IMR-90 (cell line): Measurements from ENCODE around the gene ELMO1. TPM values are rescaled to one million over a fixed set of nuclear protein-coding genes. Genes with fewer than 3 reads are reported as not detected.

ENCODE experiments used
- ATAC-seq: fragments of 200-7000 bp; cut with Tn5 transposase; 2 replicates; pipeline ENCODE4 v1.9.1; 2020; ENCODE audit warnings: low read depth, mild to moderate bottlenecking, moderate library complexity
- BruUV-seq: library from RNA; stranded (reverse); fragments of 400-500 nt; replicated peaks from 2 replicates; lab custom pipeline; 2021; lab: Mats Ljungman, UMichigan
- CTCF ChIA-PET: fragments of 300-600 bp; formaldehyde crosslinking; extraction: SDS; loops from one replicate; lab custom pipeline; 2021; ENCODE audit warnings: antibody characterized with exemption; lab: Yijun Ruan, JAX
- POLR2A ChIA-PET: fragments of 300-600 bp; sonication (Branson Sonifier 250); formaldehyde crosslinking; loops from one replicate; lab custom pipeline; 2022; ENCODE audit warnings: antibody characterized with exemption; ENCODE audit not compliant: unreplicated experiment; lab: Charles Lee
- DNase-seq: peaks from one replicate; pipeline ENCODE4 v3.0.0; 2013
- H2AFZ ChIP-seq: replicated peaks from 2 replicates; pipeline ENCODE3; 2013; ENCODE audit warnings: low read length, mild to moderate bottlenecking; ENCODE audit not compliant: poor library complexity
- H2AK5ac ChIP-seq: 2 replicates; pipeline ENCODE4 v1.6.1; 2013; ENCODE audit warnings: low read depth, low read length, inconsistent platforms
- H2AK9ac ChIP-seq: replicated peaks from 2 replicates; pipeline ENCODE3; 2013; ENCODE audit warnings: mild to moderate bottlenecking, low read depth, low read length, moderate library complexity; ENCODE audit not compliant: poor library complexity
- H2BK120ac ChIP-seq: 2 replicates; pipeline ENCODE4 v1.6.1; 2013; ENCODE audit warnings: low read depth, low read length, inconsistent platforms
- H2BK15ac ChIP-seq: 3 replicates; pipeline ENCODE4 v1.6.1; 2013; ENCODE audit warnings: low read depth, low read length, inconsistent platforms
- H2BK20ac ChIP-seq: 2 replicates; pipeline ENCODE4 v1.6.1; 2013; ENCODE audit warnings: low read depth, mild to moderate bottlenecking, inconsistent platforms, low read length, moderate library complexity
- H2BK5ac ChIP-seq: 2 replicates; pipeline ENCODE4 v1.6.1; 2013; ENCODE audit warnings: mild to moderate bottlenecking, low read depth, low read length, inconsistent platforms; ENCODE audit not compliant: poor library complexity, severe bottlenecking
- H3K14ac ChIP-seq: replicated peaks from 2 replicates; pipeline ENCODE4 v1.6.1; 2013; ENCODE audit warnings: low read depth, low read length, inconsistent platforms
- H3K18ac ChIP-seq: 2 replicates; pipeline ENCODE4 v1.6.1; 2013; ENCODE audit warnings: low read depth, low read length, control low read depth
- H3K23ac ChIP-seq: 2 replicates; pipeline ENCODE4 v1.6.1; 2013; ENCODE audit warnings: low read depth, low read length, inconsistent platforms
- H3K27ac ChIP-seq: 2 replicates; pipeline ENCODE4 v1.5.1; 2013; ENCODE audit warnings: mild to moderate bottlenecking, control low read depth, low read length; ENCODE audit not compliant: insufficient read depth
- H3K27me3 ChIP-seq: 2 replicates; pipeline ENCODE4 v1.6.1; 2013; ENCODE audit warnings: low read length; ENCODE audit not compliant: control insufficient read depth, insufficient read depth
- H3K36me3 ChIP-seq: 2 replicates; pipeline ENCODE4 v1.6.1; 2013; ENCODE audit warnings: low read length, mixed read lengths; ENCODE audit not compliant: control insufficient read depth, insufficient read depth
- H3K4ac ChIP-seq: 2 replicates; pipeline ENCODE4 v1.6.1; 2013; ENCODE audit warnings: low read depth, low read length, inconsistent platforms
- H3K4me1 ChIP-seq: 2 replicates; pipeline ENCODE4 v1.6.1; 2013; ENCODE audit warnings: low read length, mixed read lengths; ENCODE audit not compliant: control insufficient read depth, insufficient read depth
- H3K4me2 ChIP-seq: 2 replicates; pipeline ENCODE4 v1.6.1; 2013; ENCODE audit warnings: low read depth, mild to moderate bottlenecking, control low read depth, low read length, moderate library complexity
- H3K4me3 ChIP-seq: 2 replicates; pipeline ENCODE4 v1.5.1; 2013; ENCODE audit warnings: low read depth, mild to moderate bottlenecking, control low read depth, low read length, moderate library complexity; ENCODE audit not compliant: insufficient read depth
- H3K56ac ChIP-seq: 2 replicates; pipeline ENCODE4 v1.6.1; 2013; ENCODE audit warnings: low read length, inconsistent platforms; ENCODE audit not compliant: insufficient read depth; ENCODE audit errors: extremely low read depth
- H3K79me1 ChIP-seq, 2 experiments: 2 replicates each; pipeline ENCODE4 v1.6.1; 2013; ENCODE audit warnings: low read length in 2 of 2, inconsistent platforms in 1 of 2, low read depth in 1 of 2
- H3K9ac ChIP-seq: 2 replicates; pipeline ENCODE4 v1.6.1; 2013; ENCODE audit warnings: low read depth, low read length, control low read depth
- H3K9me1 ChIP-seq: 2 replicates; pipeline ENCODE4 v1.6.1; 2013; ENCODE audit warnings: low read length, inconsistent platforms; ENCODE audit not compliant: insufficient read depth
- H3K9me3 ChIP-seq: 2 replicates; pipeline ENCODE4 v1.6.1; 2013; ENCODE audit warnings: low read length; ENCODE audit not compliant: control insufficient read depth, insufficient read depth
- H4K20me1 ChIP-seq: 2 replicates; pipeline ENCODE4 v1.6.1; 2013; ENCODE audit warnings: low read length, inconsistent platforms; ENCODE audit not compliant: insufficient read depth
- H4K5ac ChIP-seq: 2 replicates; pipeline ENCODE4 v1.6.1; 2013; ENCODE audit warnings: mild to moderate bottlenecking, low read depth, low read length, control low read depth
- H4K8ac ChIP-seq, 2 experiments: 2 replicates each; pipeline ENCODE4 v1.6.1; 2013; ENCODE audit warnings: low read depth in 2 of 2, low read length in 2 of 2, control low read depth in 1 of 2, inconsistent platforms in 1 of 2
- H4K91ac ChIP-seq: 2 replicates; pipeline ENCODE4 v1.6.1; 2013; ENCODE audit warnings: low read depth, low read length, inconsistent platforms; ENCODE audit not compliant: insufficient read depth
- CHD1 ChIP-seq: IDR thresholded peaks from 2 replicates; pipeline ENCODE4 v1.6.1; 2012; ENCODE audit warnings: low read depth, low read length, improper control_type of control experiment
- MAZ ChIP-seq: IDR thresholded peaks from 2 replicates; pipeline ENCODE4 v1.6.1; 2012; ENCODE audit warnings: low read depth, mild to moderate bottlenecking, low read length, improper control_type of control experiment, moderate library complexity, borderline replicate concordance
- NFE2L2 ChIP-seq: fragments of 150-350 bp; IDR thresholded peaks from 2 replicates; pipeline ENCODE4 v1.6.1; 2016; ENCODE audit warnings: low read depth, mild to moderate bottlenecking, low read length
- RAD21 ChIP-seq: IDR thresholded peaks from 2 replicates; pipeline ENCODE4 v1.6.1; 2012; ENCODE audit warnings: low read length, improper control_type of control experiment
- RCOR1 ChIP-seq: IDR thresholded peaks from 2 replicates; pipeline ENCODE4 v1.6.1; 2012; ENCODE audit warnings: mild to moderate bottlenecking, low read length, improper control_type of control experiment; ENCODE audit not compliant: insufficient replicate concordance
- SMC3 ChIP-seq: fragments of 150-350 bp; IDR thresholded peaks from 2 replicates; pipeline ENCODE4 v1.6.1; 2016; ENCODE audit warnings: low read depth, mild to moderate bottlenecking, antibody characterized with exemption, low read length, moderate library complexity
- WGBS, 2 experiments: methylation state at CpG; one replicate each; pipeline versions ENCODE4 v1.1.5 to v1.1.7; 2013; ENCODE audit warnings: missing lambda C conversion rate in 2 of 2; ENCODE audit not compliant: insufficient read length in 1 of 2; ENCODE audit errors: extremely low coverage in 2 of 2; 5-methylcytosine and 5-hydroxymethylcytosine counted together
- dilution Hi-C: fragments of 300-500 bp; cut with HindIII; formaldehyde crosslinking; loops from one replicate; pipeline ENCODE4 v1.14.3; 2018; ENCODE audit warnings: low sequenced_read_pairs; ENCODE audit not compliant: unreplicated experiment
- in situ Hi-C: fragments of 300-500 bp; cut with MboI; formaldehyde crosslinking; loops from 3 replicates; pipeline ENCODE4 v1.14.3; 2019; ENCODE audit warnings: low sequenced_read_pairs, inconsistent platforms, mixed read lengths
- intact Hi-C: fragments of 100-400 bp; cut with micrococcal nuclease; formaldehyde crosslinking; loops from 2 replicates; pipeline ENCODE4 v1.10.0; 2022
- polyA plus RNA-seq, 3 experiments: library from polyadenylated mRNA; depleted of rRNA; stranded (reverse); fragments of >200 nt; gene quantifications; 2 replicates each; pipeline ENCODE4 v1.2.3, GENCODE V29; 2012; ENCODE audit warnings: low replicate concordance in 1 of 3
- total RNA-seq: library from RNA; depleted of rRNA; stranded (reverse); fragments of >200 nt; gene quantifications from 2 replicates; pipeline ENCODE4 v1.2.3, GENCODE V29; 2012
- TF ChIP-seq, protein P1 (sequence below): fragments of 150-350 bp; IDR thresholded peaks from 2 replicates; pipeline ENCODE4 v1.6.1; 2016; ENCODE audit warnings: low read depth, mild to moderate bottlenecking, low read length, moderate library complexity, borderline replicate concordance

ELMO1 gene
- total and polyA plus RNA-seq, 2 of the 4 experiments (the other 2 are of a cell fraction) = 0.03 TPM; not detected in 1

DNA sequence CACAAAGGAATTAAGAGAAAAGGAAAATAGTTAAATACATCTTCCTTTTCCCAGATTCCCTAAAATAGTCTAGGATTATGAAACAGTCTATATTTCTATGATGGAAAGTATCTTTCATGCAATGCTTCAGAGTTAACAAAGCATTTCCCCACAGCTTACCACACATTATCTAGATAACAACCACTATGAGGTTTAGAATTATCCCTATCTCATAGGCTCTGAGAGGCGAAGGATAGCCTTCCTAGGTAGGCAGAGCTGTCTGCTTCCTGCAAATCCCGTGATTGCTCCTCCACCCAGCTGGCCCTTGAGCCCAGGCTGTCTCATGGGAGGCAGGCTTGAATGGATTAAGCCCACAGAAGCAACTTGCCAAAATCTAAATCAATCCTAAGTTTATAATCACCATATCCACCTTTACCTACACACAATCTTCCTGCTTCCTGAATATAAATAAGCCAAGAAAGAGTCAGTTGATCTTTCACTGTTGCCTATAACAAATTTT is 402.9 kb downstream of the ELMO1 start:
- Histone ChIP-seq H3K23ac (no peak overlapping the region), H3K4me3 (no peak overlapping the region), H4K8ac (no peak overlapping the region), H2BK20ac (no peak overlapping the region), H2BK120ac (no peak overlapping the region), H2AFZ (no peak overlapping the region), H4K91ac (no peak overlapping the region), H2AK5ac (no peak overlapping the region), H3K4ac (no peak overlapping the region), H3K56ac (no peak overlapping the region), H3K27me3 (peaks cover 2% of the 10 kb centered on the region; the same call in 1 of the 2 replicates), H3K27ac (no peak overlapping the region), H3K79me1 (no peaks in the 10 kb centered on the region), H3K9me1 (no peaks in the 10 kb centered on the region; the same call in 1 of the 2 replicates), H2AK9ac (no peak overlapping the region), H3K4me2 (no peak overlapping the region), H2BK5ac (no peak overlapping the region), H3K4me1 (no peaks in the 10 kb centered on the region), H4K5ac (no peak overlapping the region), H3K9me3 (no peaks in the 10 kb centered on the region), H3K14ac (no peak overlapping the region), H2BK15ac (no peak overlapping the region), H3K9ac (no peak overlapping the region), H4K20me1 (no peaks in the 10 kb centered on the region), H3K18ac (0 out of 2 replicates have a peak overlapping the region, but pooled peaks have one; percentile 41), H3K36me3 (no peaks in the 10 kb centered on the region)
- TF ChIP-seq RAD21 = no peak
- TF ChIP-seq MAZ = no peak
- no peak for TF ChIP-seq NFE2L2
- TF ChIP-seq CHD1 = no peak
- no peak for TF ChIP-seq RCOR1
- TF ChIP-seq, protein P1, sequence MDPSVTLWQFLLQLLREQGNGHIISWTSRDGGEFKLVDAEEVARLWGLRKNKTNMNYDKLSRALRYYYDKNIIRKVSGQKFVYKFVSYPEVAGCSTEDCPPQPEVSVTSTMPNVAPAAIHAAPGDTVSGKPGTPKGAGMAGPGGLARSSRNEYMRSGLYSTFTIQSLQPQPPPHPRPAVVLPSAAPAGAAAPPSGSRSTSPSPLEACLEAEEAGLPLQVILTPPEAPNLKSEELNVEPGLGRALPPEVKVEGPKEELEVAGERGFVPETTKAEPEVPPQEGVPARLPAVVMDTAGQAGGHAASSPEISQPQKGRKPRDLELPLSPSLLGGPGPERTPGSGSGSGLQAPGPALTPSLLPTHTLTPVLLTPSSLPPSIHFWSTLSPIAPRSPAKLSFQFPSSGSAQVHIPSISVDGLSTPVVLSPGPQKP = no peak
- no peak for TF ChIP-seq SMC3
- ChIA-PET CTCF (no interaction called here), POLR2A (no interaction called here)
- DNase-seq (no peak), ATAC-seq (no peak)
- dilution Hi-C loops (no loop called here), in situ Hi-C loops (no loop called here), intact Hi-C loops (no loop called here)
- BruUV-seq = no TSS peak
- no CpG with 5 or more reads among the region's 2 CpGs for WGBS, 2 experiments
